ENCODE data around the gene UTS2R.

UTS2R gene

DNA sequence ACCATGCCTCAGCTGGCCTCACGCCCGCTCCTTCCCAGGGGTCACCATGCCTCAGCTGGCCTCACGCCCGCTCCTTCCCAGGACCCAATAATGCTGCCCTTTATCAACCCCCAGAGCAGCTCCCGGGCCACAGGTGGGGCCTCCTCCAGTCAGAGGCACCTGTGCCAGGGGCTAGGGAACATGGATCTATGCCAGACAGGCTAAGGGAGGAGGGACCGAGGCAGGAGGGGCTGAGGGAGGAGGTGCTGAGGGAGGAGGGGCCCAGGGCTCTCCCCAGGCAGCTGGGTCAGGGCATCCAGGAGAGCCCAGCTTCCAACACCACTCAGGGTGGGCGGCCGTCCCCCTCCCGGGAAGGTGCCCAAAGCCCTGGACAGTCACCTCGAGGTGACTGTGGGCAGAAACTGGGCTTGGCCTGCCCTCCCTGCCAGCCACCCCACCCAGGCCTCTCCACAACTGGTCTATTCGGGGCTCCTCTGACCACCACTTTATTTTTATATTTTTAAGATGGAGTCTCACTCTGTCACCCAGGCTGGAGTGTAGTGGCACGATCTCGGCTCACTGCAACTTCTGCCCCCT, 19.4 kb downstream of the UTS2R start:
- no peak for DNase-seq

GRCh38 chr17:82391496-82392066, 20.0 kb downstream of the UTS2R start:
- DNase-seq: no peak

- no peak for DNase-seq
Observed at GRCh38 chr17:82392209-82392920, 20.8 kb downstream of the UTS2R start.

- DNase-seq: no peak
Observed at GRCh38 chr17:82392941-82393340, 21.4 kb downstream of the UTS2R start.

DNA sequence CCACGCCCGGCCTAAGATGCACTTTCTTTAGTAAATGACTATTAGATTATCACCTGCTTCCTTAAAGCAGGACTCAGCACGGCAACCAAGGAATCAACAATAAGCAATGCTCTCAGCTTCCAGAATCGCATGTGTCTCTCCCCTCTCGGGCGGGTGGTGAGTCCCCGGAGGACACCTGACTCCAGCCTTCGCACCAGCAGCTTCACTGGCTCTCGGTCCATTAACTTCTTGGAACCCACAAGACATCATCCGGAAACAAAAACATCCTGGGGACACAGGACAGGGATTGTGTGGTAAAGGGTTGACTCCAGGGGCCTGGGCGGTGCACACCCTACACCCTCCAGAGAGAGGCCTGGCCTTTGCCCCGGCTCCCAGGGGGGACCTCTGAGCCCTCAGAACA, 22.7 kb downstream of the UTS2R start:
- no peak for DNase-seq

DNA sequence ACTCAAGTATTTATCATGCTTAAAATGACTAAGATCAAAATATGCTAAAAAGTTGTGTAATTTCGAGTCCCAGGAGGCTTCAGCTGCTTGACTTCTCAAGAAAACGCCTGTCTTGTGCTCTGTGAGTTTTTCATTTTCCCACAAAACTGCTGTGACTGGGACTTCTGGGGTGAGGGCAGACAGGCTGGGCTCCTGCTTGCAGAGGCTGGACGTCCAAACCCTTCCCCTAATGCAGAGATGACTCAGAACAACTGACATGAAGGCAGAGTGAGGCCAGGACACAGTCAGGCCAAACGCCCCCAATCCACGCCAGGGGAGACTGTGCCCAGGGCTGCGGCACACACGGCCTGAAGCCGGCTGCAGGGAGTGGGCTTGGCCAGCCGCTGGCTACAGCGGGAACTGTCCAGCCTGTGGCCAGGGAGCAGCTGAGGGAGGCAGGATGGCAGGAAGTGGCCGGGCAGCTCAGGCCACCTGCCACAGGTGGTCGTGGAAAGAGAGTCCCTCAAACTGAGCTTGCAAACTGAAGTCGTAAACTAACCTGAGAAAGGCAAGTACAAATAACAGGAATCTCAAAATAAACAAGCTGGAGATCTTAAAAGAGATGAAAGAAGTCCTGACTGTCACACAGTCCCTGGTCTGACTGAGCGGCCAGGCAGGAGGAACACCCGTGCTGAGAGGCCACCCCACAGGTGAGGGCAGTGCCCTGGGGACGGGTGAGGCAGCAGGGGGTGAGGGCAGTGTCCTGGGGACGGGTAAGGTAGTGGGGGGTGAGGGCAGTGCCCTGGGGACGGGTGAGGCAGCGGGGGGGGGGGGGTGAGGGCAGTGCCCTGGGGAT, 25.3 kb downstream of the UTS2R start:
- no peak for DNase-seq

DNA sequence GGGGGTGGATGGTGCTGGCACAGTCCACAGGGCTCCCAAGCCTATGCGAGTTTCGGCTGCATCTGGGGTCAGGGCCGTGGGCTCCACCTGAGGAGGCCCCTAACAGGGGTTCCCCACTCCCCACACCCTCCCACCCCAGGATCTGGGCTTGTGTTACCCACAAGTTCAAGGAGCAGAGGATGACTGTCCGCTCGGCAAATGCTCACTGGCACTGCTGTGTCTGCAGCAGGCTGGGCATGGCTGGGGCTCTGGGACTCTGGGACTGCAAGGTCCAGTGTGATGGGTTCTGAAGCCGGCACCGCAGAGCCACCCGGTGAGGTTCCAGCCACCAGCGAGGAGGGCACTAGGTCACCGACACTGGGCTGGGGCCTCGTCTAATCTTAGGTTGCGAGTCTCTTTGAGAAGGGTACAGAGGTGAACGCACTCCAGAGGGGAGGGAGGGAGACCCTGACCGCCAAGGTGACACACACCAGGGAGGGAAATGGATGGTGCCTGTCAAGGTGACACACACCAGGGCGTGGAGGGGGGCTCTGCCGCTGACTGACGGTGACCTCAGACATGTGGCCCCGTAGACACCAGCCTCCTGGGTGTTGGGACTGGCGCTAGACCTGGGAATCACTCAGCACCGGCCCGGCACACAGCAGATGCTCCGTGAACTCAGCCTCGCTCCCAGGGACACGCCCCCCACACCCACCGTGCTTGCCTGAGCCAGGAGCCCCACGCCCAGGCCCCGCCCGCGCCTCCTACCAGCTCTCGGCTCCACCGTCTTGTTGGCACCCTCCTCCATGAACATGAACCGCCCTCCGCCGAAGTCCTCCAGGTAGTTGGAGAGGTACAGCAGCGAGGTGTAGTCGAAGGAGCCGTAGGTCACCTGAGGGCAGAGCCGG, 26.1 kb downstream of the UTS2R start:
- DNase-seq: no peak

DNA sequence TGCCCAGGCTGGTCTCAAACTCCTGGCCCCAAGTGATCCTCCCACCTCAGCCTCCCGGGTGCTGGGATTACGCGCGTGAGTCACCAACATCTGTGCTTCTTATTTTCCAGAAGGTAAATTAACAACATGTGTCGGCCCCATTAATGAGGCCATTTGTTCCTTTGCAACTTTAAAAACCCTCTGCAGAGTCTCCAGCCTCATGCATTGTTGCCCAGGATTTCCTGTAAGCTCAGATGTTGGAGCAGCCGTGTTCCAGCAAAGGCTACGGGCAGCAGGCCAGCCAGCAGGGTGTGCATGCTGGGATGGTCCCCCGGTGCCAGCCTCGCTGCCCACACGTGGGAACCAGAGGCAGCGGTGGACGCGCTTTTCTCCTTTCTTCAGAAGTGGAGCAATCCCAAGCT, 27.5 kb downstream of the UTS2R start:
- DNase-seq: peak; percentile 65

GRCh38 chr17:82399601-82400101, 28.1 kb downstream of the UTS2R start:
- DNase-seq: peak; percentile 84

DNA sequence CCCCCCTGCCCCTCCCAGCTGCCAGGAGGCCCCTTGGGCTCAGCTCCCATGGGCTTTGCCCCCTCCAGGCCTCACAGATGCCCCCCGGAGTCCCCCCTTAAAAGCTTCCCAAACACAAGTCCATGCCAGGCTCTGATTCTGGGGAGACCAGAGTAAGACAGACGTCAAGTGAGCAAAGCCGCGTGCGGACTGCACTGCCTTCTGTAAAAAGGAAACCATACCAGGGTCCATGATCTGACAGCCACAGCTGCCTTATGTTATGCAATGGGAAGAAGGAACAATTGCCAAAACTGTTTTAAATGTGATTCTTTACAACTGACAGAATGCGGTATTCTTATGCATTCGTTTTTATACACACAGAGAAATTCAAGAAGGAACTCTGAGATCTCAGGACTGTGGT, 28.6 kb downstream of the UTS2R start:
- DNase-seq: peak; percentile 72

GRCh38 chr17:82400830-82401229, 29.3 kb downstream of the UTS2R start:
- DNase-seq: no peak

DNA sequence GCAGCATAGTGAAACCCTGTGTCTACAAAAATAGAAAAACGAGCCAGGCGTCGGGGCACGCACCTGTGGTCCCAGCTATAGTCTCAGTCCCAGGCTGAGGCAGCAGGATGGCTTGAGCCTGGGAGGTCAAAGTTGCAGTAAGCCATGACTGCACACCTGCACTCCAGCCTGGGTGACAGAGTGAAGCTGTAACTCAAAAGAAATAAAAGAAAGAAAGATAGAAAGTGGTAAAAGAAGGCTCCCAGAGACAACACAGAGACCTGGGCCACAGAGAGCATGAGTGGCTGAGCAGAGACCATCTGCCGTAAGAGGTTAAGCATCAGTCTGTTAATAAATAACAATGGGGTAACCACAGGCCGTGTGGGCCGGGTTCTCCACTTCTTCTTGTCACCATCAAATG, 31.3 kb downstream of the UTS2R start:
- DNase-seq: no peak

DNA sequence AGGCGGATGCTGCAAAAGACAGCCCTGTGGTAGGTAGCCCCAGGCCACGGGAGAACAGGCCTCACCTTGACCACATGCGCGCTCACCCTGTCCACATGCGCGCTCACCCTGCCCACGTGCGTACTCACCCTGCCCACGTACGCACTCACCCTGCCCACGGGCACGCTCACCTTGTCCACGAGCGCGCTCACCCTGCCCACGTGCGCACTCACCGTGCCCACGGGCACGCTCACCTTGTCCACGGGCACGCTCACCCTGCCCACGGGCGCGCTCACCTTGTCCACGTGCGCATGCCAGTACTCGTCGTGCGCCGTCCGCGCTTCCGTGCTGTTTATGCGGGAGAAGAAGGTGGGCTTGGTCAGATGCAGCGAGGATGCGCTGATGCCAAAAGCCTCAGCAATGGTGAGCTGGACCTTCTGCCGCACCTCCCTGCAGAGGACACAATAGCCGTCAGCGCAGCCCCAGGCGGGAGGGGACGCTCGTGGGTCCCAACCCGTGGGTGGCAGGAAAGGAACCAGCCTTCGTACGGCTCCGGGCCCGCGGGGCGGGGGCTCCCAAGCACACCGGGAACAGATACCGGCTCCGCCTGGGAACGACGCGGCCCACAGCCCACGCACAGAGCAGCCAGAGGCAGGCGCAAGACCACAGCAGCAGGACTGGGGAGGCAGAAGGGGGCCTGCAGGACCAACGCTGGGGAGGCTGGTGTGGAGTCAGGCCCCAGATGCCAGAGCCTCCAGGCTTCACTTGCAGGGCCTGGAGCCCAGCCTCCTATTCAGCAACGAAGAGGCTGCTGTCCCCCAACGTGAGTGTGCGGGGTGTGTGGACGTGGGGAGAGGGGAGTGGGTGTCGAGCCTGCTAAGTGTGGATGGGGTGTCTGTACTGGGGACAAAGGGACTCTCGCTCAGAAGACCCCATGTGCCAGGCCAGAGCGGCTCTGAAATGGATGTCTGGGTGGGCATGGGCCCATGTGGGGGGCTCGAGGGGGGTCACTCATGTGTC, 32.4 kb downstream of the UTS2R start:
- DNase-seq: no peak

DNA sequence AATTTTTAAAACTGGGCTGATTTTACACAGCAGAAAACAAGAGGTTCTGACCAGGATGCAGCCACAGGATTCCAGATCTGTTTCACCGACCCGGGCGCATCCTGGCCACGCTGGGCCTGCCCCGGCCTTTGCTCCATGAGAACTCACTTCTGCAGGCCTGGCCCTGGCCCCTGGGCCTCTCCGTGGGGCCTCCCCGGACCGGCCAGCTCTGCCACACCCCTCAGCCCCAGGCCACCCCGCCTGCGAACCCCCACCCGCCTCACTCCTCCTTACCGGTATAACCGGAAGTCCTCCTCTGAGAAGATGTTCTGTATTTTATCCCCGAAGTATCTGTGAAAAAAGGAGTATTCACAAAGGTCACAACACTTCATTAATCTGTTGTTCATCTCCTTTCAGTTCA, 33.5 kb downstream of the UTS2R start:
- DNase-seq: no peak

DNA sequence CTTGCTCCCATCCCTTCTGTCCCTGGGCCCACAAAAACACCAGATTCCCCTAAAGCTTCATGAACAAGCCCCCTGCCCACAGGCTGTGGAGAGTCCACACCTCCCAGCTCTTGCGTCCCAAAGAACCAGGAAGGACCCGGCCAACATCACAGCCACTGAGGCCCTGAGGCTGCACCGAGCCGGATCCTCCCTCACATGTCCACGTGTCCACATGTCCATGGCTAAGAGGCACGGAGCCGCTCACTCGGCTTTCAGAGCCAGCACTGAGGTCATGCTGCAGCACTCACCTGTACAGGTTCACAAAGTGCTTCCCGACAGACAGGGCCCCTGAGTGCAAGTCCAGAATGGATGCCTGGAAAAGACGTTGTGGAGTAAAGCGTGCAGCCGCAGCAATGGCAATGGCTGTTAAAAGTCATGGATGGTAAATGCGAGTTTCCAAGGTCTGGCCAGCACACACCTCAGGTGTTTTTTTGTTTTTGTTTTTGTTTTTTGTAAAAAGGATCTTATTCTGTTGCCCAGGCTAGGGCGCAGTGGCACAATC, 34.6 kb downstream of the UTS2R start:
- DNase-seq: no peak

DNA sequence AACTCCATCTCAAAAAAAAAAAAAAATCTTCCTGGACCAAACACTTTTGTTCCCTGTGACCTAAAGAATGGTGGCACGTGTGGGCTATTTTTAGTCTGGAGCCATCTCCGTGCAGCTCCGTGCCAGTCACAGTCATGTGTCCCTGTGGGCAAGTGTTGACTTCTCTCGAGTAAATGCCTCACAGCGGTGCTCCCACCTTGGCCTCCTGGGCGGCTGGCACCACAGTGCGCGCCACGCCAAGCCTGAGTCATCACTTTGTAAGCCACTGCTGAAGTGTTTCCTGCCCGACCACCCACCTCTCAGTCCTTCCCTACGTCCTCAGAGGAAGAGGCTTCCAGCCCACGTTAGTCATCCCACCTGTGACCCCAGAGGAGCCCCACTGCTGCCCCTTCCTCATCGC, 35.7 kb downstream of the UTS2R start:
- no peak for DNase-seq

- DNase-seq: peak; percentile 38
Observed at GRCh38 chr17:82408288-82408937, 36.8 kb downstream of the UTS2R start.

- no peak for DNase-seq
Observed at GRCh38 chr17:82408938-82409318, 37.4 kb downstream of the UTS2R start.

DNA sequence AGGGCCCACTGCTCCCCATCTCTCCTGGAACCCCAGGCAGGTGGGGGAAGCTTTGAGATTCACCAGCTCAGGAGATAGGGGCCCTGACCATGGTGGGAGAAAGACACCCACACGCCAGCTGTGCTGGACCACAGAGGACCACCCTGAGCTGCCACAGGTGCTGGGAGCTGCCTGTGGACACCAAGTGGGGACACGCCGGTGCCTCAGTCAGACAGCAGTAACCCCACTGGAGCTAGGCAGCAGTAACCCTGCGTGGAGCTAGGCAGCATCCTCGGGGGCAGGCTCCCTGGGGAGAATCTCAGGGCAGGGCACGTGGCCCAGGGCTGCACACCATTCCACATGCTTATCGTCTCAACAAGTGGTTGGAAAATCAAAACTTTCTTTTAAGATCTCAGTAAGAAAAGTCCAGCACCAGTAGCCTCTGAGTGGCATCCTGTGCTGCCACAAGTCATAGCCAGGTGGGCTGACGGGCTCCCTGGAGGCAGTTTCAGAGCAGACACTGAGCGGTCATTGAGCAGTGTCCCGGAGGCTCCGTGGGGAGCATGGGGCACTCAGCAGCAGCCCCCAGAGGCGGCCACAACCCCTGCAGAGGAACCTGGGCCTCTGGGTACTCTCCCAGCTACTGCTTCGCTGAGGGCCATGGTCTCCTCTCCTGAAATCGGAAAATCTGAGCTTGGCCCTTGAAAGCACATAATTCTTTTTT, 38.6 kb downstream of the UTS2R start:
- no peak for DNase-seq

All from NCI-H82 (cell line).